ENCODE results near the gene MRPL58. TPM values are rescaled to one million over a fixed set of nuclear protein-coding genes. Genes with fewer than 3 reads are reported as not detected.

Gene MRPL58
- total and polyA plus RNA-seq, 2 donors (not counting 1 experiment from before 2014, with no cell fraction given) = 20.8 to 21.6 TPM

- Histone ChIP-seq H3K4me1 (ENCODE audit: control insufficient read depth in 2 of 2, insufficient read depth in 2 of 2, low read length in 2 of 2) (no peaks in the 10 kb centered on the region), H3K9me3 (ENCODE audit: control extremely low read depth in 1 of 3, control insufficient read depth in 2 of 3, insufficient read depth in 1 of 3, low read length in 2 of 3) (no peaks in the 10 kb centered on the region), H3K27me3 (replicated peaks in 1 of 4; ENCODE audit: control extremely low read depth in 1 of 4, control insufficient read depth in 3 of 4, insufficient read depth in 4 of 4, low read length in 3 of 4) (no peaks in the 10 kb centered on the region), H3K27ac (ENCODE audit: low read length in 2 of 2) (no peak overlapping the region), H3K4me2 (replicated peaks; ENCODE audit: low read depth, low read length, poor library complexity, severe bottlenecking) (no peak overlapping the region), H2AFZ (ENCODE audit: insufficient read depth, low read depth, low read length, poor library complexity, severe bottlenecking) (no peak overlapping the region), H3K36me3 (replicated peaks in 1 of 2; ENCODE audit: control extremely low read depth in 1 of 2, control insufficient read depth in 1 of 2, extremely low read depth in 1 of 2, insufficient read depth in 2 of 2, low read length in 1 of 2) (peaks cover 0 to 48% of the 10 kb centered on the region in 2 experiments), H3K4me3 (ENCODE audit: control extremely low read depth in 1 of 5, extremely low read depth in 1 of 5, insufficient read depth in 1 of 5, low read depth in 2 of 5, low read length in 4 of 5) (no peak overlapping the region), H3K9ac (ENCODE audit: low read length) (no peak overlapping the region), H4K20me1 (ENCODE audit: control insufficient read depth, insufficient read depth, low read length, poor library complexity, severe bottlenecking) (no peaks in the 10 kb centered on the region), H3K79me2 (ENCODE audit: control insufficient read depth, insufficient read depth, low read length) (peaks cover 6% of the 10 kb centered on the region)
- no peaks in the 10 kb centered on the region for H3K27me3 Mint-ChIP-seq
- ChIA-PET CTCF (interaction anchor here (0.6 to 2.2 kb wide), 11 partner anchors 10 to 353 kb away, joined by 3 to 10 read pairs (median 4); partner anchors contain the start of gene ARMC7), POLR2A (interaction anchor here (0.5 to 0.8 kb wide), 3 partner anchors 13 to 824 kb away, joined by 3 to 5 read pairs (median 4); no protein-coding TSS in a partner anchor)
- ATAC-seq (ENCODE audit: low read depth) (no peak), DNase-seq (no peak)
- no peaks in the 10 kb centered on the region for H3K9me3 Mint-ChIP-seq (ENCODE audit: insufficient read depth)
- TF ChIP-seq CTCF (IDR thresholded peaks at IDR 0.05) (no peak), EZH2 (IDR thresholded peaks at IDR 0.05; ENCODE audit: borderline replicate concordance, insufficient read depth, low read depth, low read length, poor library complexity, severe bottlenecking) (no peak)
- no peak overlapping the region for H3K4me3 Mint-ChIP-seq
- intact Hi-C loops (cut with micrococcal nuclease) = no loop called here
- H3K27ac Mint-ChIP-seq = no peak overlapping the region
- 83% methylated on average over 17 of the region's 25 CpGs for WGBS (ENCODE audit: insufficient coverage)
- no peaks in the 10 kb centered on the region for H3K4me1 Mint-ChIP-seq
Measured at GRCh38 chr17:75059369-75060345, 47.2 kb downstream of the MRPL58 start.

All from B cell (primary cell).